Measurements from ENCODE around the gene PROC.

GRCh38 chr2:127462461-127462860 is 44.2 kb downstream of the PROC start:
- TF ChIP-seq CTCF (conservative IDR thresholded peaks at IDR 0.05; ENCODE audit: low read length) (no peak), EZH2phosphoT487 (IDR thresholded peaks at IDR 0.05; ENCODE audit: borderline replicate concordance, low read depth, low read length) (no peak)
